ENCODE results near the gene SDK2. TPM values are rescaled to one million over a fixed set of nuclear protein-coding genes. Genes with fewer than 3 reads are reported as not detected.

Gene SDK2
- polyA plus RNA-seq, 1 experiment, result 0.04 TPM

DNA sequence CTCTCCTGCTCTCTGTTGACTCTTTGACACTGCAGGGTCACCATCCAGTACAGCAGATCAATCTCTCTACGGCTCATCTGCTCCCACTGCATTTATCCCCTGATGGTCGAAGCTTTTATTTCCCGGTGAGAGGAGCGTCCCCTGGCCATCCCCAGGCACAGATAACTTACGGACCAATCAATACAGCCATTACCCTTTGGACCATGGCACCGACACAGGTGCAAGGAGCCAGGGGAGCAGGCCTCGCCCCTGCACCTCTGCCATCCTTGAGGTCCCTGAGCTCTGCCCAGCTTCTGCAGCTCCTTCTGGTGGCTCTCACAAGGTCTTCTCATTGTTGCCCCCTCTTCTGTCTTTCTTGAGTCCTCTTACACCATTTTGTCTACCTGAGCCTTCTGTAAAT, 115.6 kb downstream of the SDK2 start:
- H3K27me3 ChIP-seq (ENCODE audit: control insufficient read depth, insufficient read depth, low read length), result no peaks in the 10 kb centered on the region
- no peak overlapping the region for H3K4me3 ChIP-seq (ENCODE audit: low read depth, low read length)
- TF ChIP-seq, protein P1, sequence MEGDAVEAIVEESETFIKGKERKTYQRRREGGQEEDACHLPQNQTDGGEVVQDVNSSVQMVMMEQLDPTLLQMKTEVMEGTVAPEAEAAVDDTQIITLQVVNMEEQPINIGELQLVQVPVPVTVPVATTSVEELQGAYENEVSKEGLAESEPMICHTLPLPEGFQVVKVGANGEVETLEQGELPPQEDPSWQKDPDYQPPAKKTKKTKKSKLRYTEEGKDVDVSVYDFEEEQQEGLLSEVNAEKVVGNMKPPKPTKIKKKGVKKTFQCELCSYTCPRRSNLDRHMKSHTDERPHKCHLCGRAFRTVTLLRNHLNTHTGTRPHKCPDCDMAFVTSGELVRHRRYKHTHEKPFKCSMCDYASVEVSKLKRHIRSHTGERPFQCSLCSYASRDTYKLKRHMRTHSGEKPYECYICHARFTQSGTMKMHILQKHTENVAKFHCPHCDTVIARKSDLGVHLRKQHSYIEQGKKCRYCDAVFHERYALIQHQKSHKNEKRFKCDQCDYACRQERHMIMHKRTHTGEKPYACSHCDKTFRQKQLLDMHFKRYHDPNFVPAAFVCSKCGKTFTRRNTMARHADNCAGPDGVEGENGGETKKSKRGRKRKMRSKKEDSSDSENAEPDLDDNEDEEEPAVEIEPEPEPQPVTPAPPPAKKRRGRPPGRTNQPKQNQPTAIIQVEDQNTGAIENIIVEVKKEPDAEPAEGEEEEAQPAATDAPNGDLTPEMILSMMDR (IDR thresholded peaks at IDR 0.05; ENCODE audit: insufficient read depth, low read depth, low read length), result no peak
- CTCF ChIA-PET, result no interaction called here
- POLR2A ChIA-PET, result no interaction called here
- H3K36me3 ChIP-seq (ENCODE audit: control insufficient read depth, insufficient read depth, low read length), result no peaks in the 10 kb centered on the region
- no peak for DNase-seq (ENCODE audit: low read depth)

DNA sequence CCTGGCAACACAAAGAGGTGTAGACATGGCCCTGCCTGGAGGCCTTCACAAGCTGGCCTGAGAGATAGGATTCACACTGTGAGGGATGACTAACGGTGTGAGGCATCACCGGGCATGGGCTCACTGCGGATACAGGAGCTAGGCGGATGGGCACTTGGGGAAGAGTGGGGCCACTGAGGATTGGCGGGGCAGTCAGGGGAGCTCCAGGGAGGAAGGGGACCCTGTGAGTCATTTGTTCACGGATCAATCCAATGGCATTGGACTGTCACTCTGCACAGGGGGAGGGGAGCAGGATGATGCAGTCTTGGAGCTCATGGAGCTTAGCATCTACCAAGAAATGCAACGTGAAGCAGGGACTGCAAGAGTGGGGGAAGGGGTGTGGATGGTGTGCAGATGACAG, 117.3 kb downstream of the SDK2 start:
- Histone ChIP-seq H3K27me3 (ENCODE audit: control insufficient read depth, insufficient read depth, low read length) (no peaks in the 10 kb centered on the region), H3K36me3 (ENCODE audit: control insufficient read depth, insufficient read depth, low read length) (no peaks in the 10 kb centered on the region), H3K4me3 (ENCODE audit: low read depth, low read length) (no peak overlapping the region)
- CTCF ChIA-PET, result no interaction called here
- TF ChIP-seq, protein P1 (IDR thresholded peaks at IDR 0.05; ENCODE audit: insufficient read depth, low read depth, low read length), result no peak
- no peak for DNase-seq (ENCODE audit: low read depth)
- POLR2A ChIA-PET, result no interaction called here

DNA sequence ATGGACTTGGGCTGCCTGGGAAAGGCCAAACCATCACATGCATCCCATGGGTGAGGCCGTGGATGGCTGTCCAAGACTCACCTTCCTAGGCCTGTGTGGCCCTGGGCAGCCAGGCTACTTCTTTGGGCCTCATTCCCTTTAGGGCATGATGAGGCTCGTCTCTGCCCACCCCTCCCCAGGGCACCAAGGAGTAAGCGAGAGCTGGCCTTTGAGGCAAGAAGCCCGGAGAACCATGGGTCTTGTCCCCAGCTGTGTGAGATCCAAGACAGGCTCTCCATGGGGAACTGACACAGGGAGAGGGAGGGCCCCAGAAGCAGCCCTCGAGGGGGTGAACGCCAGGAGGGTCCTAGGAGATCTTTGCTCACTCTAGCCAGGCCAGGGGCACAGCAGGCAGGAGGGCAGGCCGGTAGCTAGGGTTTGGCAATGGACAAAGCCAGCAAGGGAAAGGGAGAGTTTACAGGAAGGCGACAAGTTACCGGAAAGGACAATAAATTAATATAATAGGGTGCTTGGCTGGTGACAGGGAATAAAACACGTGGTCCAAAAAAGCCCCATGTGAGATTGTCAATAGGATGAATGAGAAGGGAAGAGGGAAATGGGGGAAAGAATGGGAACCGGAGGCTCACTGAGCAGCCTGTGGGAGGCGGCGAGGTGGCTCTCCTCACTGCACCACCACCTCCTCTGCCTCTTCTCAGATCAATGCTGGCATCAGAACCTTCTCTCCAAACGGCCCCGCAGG, 119.1 kb downstream of the SDK2 start:
- POLR2A ChIA-PET, result no interaction called here
- CTCF ChIA-PET, result no interaction called here
- no peaks in the 10 kb centered on the region for H3K36me3 ChIP-seq (ENCODE audit: control insufficient read depth, insufficient read depth, low read length)
- H3K27me3 ChIP-seq (ENCODE audit: control insufficient read depth, insufficient read depth, low read length), result no peaks in the 10 kb centered on the region
- no peak overlapping the region for H3K4me3 ChIP-seq (ENCODE audit: low read depth, low read length)
- DNase-seq (ENCODE audit: low read depth), result no peak
- TF ChIP-seq, protein P1 (IDR thresholded peaks at IDR 0.05; ENCODE audit: insufficient read depth, low read depth, low read length), result no peak

DNA sequence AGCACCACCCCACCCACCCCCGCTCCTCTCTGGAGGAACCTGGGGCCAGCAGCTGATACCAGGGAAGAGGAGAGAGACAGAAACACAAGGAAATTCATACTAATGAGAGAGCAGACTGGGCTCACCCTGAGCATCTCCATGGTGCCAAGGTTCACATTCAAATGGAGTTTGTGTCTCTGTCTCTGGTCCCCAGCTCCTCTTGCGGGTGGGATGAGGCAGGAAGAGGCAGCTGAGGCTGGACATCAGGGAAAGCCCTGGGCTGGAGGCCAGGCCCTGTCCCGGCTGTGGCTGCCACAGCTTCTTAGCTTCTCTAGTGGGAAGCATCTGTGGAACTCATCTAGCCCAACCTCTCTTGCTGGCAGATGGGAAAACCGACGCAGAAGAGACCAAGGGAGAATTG, 121.5 kb downstream of the SDK2 start:
- Histone ChIP-seq H3K27me3 (ENCODE audit: control insufficient read depth, insufficient read depth, low read length) (no peaks in the 10 kb centered on the region), H3K4me3 (ENCODE audit: low read depth, low read length) (no peak overlapping the region), H3K36me3 (ENCODE audit: control insufficient read depth, insufficient read depth, low read length) (no peaks in the 10 kb centered on the region)
- TF ChIP-seq, protein P1 (IDR thresholded peaks at IDR 0.05; ENCODE audit: insufficient read depth, low read depth, low read length), result no peak
- CTCF ChIA-PET, result interaction anchor here (0.6 to 1.4 kb wide), 2 partner anchors 9 to 66 kb away, joined by 4 read pairs; no protein-coding TSS in a partner anchor
- POLR2A ChIA-PET, result no interaction called here
- no peak for DNase-seq (ENCODE audit: low read depth)

DNA sequence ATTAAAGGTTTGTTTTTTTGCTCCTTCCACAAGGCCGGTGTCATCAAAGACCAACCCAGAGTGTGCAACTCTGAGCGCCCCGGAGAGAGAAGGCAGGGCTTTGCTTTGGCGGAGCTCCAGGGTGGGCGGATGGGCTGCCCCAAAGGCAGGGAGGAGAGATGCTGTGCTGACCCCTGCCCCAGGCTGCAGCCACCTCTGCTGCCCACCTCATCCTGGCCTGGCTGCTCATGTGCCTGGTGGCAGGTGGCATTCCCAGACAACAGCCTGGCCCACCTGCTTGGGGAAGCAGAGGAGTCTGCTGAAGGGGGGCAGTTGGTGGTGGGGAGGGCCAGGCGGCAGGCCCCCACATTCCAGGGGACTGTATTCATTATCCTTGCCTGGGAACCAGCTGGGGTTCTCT, 122.1 kb downstream of the SDK2 start:
- Histone ChIP-seq H3K4me3 (ENCODE audit: low read depth, low read length) (no peak overlapping the region), H3K36me3 (ENCODE audit: control insufficient read depth, insufficient read depth, low read length) (no peaks in the 10 kb centered on the region), H3K27me3 (ENCODE audit: control insufficient read depth, insufficient read depth, low read length) (no peaks in the 10 kb centered on the region)
- no peak for DNase-seq (ENCODE audit: low read depth)
- TF ChIP-seq, protein P1 (IDR thresholded peaks at IDR 0.05; ENCODE audit: insufficient read depth, low read depth, low read length), result no peak
- CTCF ChIA-PET, result interaction anchor here (0.6 to 1.4 kb wide), 2 partner anchors 9 to 66 kb away, joined by 4 read pairs; no protein-coding TSS in a partner anchor
- POLR2A ChIA-PET, result no interaction called here
